T-helper 9 cell (primary cell): ENCODE measurements around the gene TMPRSS11B.
"Not testable (repeated sequence)": the region's sequence is repeated elsewhere in the genome, so short reads cannot be mapped to it uniquely, and the experiment has no call there.

Source experiments
- DNase-seq: peaks from one replicate; pipeline ENCODE4 v3.0.0-alpha.2; 2020

TMPRSS11B gene

DNA sequence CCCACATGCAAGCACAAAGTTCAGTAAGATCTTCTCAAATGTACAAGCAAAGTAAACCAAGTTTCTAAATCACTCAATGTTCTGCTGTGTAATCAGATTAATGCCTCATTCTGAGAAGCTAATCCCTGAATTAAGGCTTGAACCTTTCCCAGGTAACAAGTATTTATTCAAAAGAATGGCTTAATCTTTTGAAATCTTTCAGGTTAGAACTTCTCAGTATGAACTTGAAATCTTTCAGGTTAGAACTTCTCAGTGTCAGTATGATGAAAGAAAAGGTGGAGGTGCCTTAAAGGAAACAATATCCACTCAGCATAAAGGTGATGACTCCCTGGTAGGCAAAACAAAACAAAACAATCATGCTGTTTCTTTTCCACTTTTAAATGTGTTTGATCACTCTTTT is 29.0 kb downstream of the TMPRSS11B start:
- no peak for DNase-seq

DNA sequence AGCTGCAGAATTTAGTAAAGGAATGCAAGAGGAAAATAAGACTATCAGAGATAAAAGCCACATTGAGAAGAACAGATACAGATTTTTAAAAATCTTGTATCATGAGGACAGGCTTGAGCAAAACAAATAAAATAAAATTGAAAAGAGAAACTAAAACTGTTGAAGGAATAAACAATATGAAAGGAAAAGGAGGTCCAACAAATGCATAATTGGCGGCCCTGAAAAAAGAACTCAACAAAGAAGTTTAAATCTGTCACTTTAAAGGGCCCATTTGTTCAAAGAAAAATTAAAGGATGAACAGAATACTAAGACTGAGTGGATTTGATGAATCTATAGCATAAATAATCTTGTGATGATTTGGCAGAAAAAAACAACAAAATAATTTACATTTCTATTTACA is 36.5 kb downstream of the TMPRSS11B start:
- DNase-seq = no peak

DNA sequence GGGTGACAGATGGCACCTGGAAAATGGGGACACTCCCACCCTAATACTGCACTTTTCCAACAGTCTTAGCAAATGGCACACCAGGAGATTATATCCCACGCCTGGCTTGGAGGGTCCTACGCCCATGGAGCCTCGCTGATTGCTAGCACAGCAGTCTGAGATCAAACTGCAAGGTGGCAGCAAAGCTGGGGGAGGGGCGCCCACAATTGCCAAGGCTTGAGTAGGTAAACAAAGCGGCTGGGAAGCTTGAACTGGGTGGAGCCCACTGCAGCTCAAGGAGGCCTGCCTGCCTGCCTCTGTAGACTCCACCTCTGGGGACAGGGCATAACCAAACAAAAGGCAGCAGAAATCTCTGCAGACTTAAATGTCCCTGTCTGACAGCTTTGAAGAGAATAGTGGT is 51.2 kb downstream of the TMPRSS11B start:
- not testable (repeated sequence) for DNase-seq

DNA sequence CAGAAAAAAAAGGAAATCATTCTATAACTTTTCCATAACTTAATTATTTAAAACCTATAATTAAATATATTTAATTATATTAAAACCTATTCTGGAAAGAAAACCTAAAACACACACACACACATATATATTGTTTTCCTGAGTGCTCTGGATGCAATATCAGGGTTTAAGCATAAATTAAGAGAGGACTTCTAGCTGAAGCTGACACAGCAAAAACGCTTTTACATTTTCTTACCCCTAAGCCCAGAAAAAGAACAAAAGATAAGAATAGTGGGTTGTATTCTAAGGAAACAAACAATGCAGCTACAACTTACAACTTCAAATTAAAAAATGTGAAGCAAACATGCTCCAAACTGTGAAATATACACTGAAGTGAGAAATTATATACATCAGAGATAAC is 52.3 kb downstream of the TMPRSS11B start:
- no peak for DNase-seq

DNA sequence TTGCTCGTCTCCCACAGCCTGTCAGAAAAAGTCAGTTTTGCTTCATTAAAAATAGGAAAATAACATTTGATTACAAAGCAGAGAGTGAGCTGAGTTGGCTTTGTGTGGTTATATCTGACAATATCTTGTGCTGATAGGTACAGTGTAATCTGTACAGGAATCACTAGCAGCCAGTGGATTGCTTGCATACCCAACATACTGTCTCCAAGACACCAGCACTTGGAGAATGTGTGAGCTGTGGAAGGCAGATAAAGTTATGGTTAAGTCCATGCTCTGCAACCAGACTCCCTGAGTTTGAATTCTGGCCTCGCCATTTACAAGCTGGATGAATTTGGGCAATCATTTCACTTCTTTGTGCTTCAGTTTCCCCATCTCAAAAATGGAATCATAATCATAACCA is 58.3 kb downstream of the TMPRSS11B start:
- no peak for DNase-seq

DNA sequence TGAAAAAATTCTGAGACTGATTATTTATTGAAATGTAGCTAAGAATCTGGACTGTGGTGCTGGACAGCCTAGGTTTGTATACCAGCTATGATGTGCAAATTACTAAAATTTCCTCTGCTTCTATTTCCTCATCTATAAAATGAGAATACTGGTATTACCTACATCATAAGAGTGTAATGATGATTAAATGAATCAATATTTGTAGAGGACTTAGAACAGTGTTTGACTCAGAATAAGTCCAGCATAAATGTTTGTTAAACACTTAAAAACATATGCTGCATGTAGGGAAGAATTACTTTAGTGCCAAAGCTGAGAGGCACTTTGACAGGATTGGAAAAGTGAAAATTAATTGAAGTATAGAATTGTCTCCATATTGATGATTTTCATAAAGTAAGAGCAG is 60.6 kb downstream of the TMPRSS11B start:
- no peak for DNase-seq

DNA sequence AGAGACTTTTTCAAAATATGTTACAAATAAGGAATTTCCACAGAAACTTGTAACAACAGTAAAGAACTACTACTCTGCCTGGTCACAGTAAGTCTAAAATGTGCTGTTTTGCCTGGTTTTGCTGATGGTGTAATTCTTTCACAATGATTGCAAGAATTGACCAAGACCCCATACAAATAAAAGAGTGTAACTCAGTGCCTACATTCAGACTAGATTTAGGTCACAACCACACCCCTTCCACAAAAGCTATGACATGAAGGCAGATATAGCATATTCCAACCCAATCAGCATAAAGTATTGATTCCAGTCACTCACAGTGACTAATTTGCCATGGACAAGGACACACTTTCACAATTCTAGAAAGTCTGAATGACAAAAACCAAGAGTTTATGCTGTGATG is 62.1 kb downstream of the TMPRSS11B start:
- no peak for DNase-seq

DNA sequence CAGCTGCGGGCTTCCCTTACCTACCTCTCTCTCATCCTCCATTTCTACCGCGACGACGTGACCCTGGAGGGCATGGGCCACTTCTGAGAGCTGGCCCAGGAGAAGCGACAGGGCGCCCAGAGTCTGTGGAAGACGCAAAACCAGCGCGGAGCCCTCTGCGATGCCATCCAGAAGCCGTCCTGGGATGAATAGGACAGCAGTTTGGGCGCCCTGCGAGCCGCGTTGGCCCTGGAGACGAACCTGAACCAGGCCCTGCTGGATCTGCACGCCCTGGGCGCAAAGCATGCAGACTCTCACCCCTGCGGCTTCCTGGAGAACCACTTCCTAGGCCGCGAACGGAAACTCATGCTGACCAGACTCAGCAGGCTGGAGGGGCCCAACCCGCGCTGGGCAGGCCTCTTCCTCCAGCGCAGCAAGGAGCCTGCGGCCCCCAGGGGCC is 63.1 kb downstream of the TMPRSS11B start:
- no peak for DNase-seq

DNA sequence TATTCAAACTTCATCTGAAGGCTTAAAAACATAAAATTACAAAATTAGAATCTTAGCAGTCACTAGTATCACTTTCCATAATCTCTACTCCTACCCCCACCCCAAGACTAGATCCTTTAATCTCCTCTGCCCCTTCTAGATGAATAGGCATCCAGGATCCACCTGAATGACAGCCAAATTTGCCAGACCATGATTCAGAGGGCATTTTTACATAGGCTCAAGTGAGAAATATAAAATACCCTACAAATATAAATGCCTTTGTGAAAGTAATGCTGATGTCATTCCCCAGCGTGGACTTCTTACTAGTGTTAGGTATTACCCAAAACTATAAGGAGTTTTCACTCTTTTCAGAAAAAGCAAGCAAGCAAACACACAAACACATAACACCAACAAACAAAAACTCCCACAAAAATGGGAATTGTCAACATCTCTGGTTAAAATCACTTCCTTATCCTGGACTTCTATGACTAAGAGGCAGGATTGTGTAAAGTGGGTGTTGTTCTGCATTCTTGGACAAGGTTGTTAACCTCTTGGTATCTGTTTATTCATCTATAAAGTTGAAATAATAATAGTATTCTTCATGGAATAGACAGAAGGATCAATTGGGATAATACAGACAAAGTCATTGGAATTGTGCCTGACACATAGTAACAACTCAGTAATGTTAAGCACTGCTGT is 64.5 kb downstream of the TMPRSS11B start:
- DNase-seq = no peak

DNA sequence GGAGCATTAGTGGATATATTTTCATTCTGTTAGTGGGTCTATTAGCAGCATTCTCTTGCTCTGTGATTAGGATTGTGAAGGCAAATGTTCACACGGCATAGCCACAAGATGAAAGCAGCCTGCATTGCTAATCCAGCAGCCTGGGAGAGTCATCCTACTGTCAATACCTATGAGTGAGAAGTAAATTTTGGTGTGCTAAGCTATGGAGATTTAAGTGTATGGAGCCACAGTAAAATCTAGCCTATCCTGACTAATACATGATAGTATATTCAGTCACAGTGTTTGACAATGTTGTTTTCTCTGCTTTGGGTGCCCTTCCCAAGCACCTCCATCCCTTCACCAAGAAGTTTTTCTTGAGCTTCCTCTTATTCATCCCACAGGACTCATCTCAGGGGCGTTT is 68.6 kb downstream of the TMPRSS11B start:
- DNase-seq = no peak
